HepG2 (cell line): ENCODE measurements around the gene DNPH1. TPM values are rescaled to one million over a fixed set of nuclear protein-coding genes. Genes with fewer than 3 reads are reported as not detected.

ENCODE experiments used
- ELF3 ChIP-seq: IDR thresholded peaks from 2 replicates; pipeline ENCODE4 v1.6.1; 2016; ENCODE audit warnings: missing genetic modification reagents, missing compliant biosample characterization
- KDM5B ChIP-seq: sonication (generic); formaldehyde crosslinking; IDR thresholded peaks from 2 replicates; pipeline ENCODE4 v1.4.0; 2020; ENCODE audit warnings: missing genetic modification reagents, mild to moderate bottlenecking, borderline replicate concordance
- KDM6A ChIP-seq: IDR thresholded peaks from 2 replicates; pipeline ENCODE4 v1.6.1; 2016; ENCODE audit warnings: low read depth
- NFKB2 ChIP-seq: sonication (generic); formaldehyde crosslinking; IDR thresholded peaks from 2 replicates; pipeline ENCODE4 v1.4.0; 2020; ENCODE audit warnings: missing genetic modification reagents, borderline replicate concordance
- NONO ChIP-seq, 2 experiments: fragments of 450-650 bp in 1 of 2; sonication (generic) in 1 of 2; formaldehyde crosslinking in 1 of 2; IDR thresholded peaks in 1 of 2; conservative IDR thresholded peaks in 1 of 2; 2 replicates each; pipeline versions ENCODE4 v1.6.1 to v1.8.0; 2017 to 2022; ENCODE audit warnings: mild to moderate bottlenecking in 1 of 2, missing genetic modification reagents in 1 of 2, moderate library complexity in 1 of 2
- RERE ChIP-seq: IDR thresholded peaks from 2 replicates; pipeline ENCODE4 v1.6.1; 2016; ENCODE audit warnings: low read depth, missing genetic modification reagents, missing compliant biosample characterization
- SNRNP70 ChIP-seq: fragments of 200-400 bp; formaldehyde crosslinking; IDR thresholded peaks from 2 replicates; pipeline ENCODE4 v1.6.1; 2017; ENCODE audit warnings: mild to moderate bottlenecking, low read depth, low read length, moderate library complexity
- TBP ChIP-seq: sonication (generic); formaldehyde crosslinking; IDR thresholded peaks from 2 replicates; pipeline ENCODE4 v1.5.0; 2020; ENCODE audit warnings: missing genetic modification reagents
- U2AF1 ChIP-seq: fragments of 200-400 bp; formaldehyde crosslinking; optimal IDR thresholded peaks from 2 replicates; pipeline ENCODE3; 2017; ENCODE audit warnings: mild to moderate bottlenecking, low read depth, low read length
- ZBTB42 ChIP-seq: sonication (generic); formaldehyde crosslinking; IDR thresholded peaks from 2 replicates; pipeline ENCODE4 v1.5.0; 2020; ENCODE audit warnings: mild to moderate bottlenecking, missing genetic modification reagents
- ZFP36L1 ChIP-seq: sonication (generic); formaldehyde crosslinking; IDR thresholded peaks from 2 replicates; pipeline ENCODE4 v1.8.0; 2022; ENCODE audit warnings: mild to moderate bottlenecking, missing genetic modification reagents, moderate library complexity
- ZNF407 ChIP-seq: sonication (generic); formaldehyde crosslinking; IDR thresholded peaks from one replicate; pipeline ENCODE4 v1.5.1; 2020; ENCODE audit warnings: mild to moderate bottlenecking, missing genetic modification reagents; ENCODE audit errors: not compliant biosample characterization
- ZNF547 ChIP-seq: sonication (generic); formaldehyde crosslinking; IDR thresholded peaks from 2 replicates; pipeline ENCODE4 v1.5.1; 2020; ENCODE audit warnings: mild to moderate bottlenecking, missing genetic modification reagents
- ZNF709 ChIP-seq: sonication (generic); formaldehyde crosslinking; IDR thresholded peaks from 2 replicates; pipeline ENCODE4 v1.5.0; 2020; ENCODE audit warnings: mild to moderate bottlenecking, missing genetic modification reagents
- ZNF781 ChIP-seq: sonication (generic); formaldehyde crosslinking; IDR thresholded peaks from 2 replicates; pipeline ENCODE4 v1.5.1; 2020; ENCODE audit warnings: borderline replicate concordance, mild to moderate bottlenecking, missing genetic modification reagents; ENCODE audit errors: not compliant biosample characterization
- polyA plus RNA-seq, 8 experiments: library from polyadenylated mRNA; depleted of rRNA in 3 of 8; stranded (reverse) in 7 of 8; unstranded in 1 of 8; fragments of >200 nt; fragmentation: Illumina TruSeq in 4 of 8; extraction: Trizol in 4 of 8; gene quantifications; 2 replicates each; pipeline versions ENCODE4 v1.2.1 to v1.2.3, GENCODE V29; 2011 to 2016; ENCODE audit warnings: low read depth in 4 of 8, missing spikeins in 1 of 8, mixed read lengths in 1 of 8; ENCODE audit not compliant: insufficient read depth in 1 of 8
- total RNA-seq, 5 experiments: library from RNA; depleted of rRNA; stranded (reverse); fragments of >200 nt; fragmentation: Illumina TruSeq; extraction: Trizol; gene quantifications; 2 replicates each; pipeline ENCODE4 v1.2.3, GENCODE V29; 2016; ENCODE audit warnings: low read depth in 1 of 5

Gene DNPH1
- total and polyA plus RNA-seq, 2 of the 13 experiments (the other 11 are each of a cell fraction or from before 2014, with no cell fraction given): 56.5 to 75.1 TPM

GRCh38 chr6:43257367-43258145 lies 28.3 kb upstream of the DNPH1 start (continued):
- TF ChIP-seq NONO (IDR thresholded peaks at IDR 0.05): no peak
- no peak for TF ChIP-seq NONO (CRISPR knock-in tag; conservative IDR thresholded peaks at IDR 0.05)
- TF ChIP-seq ELF3 (CRISPR knock-in tag): peak; percentile 36; the same call in 1 of the 2 replicates
- TF ChIP-seq SNRNP70: no peak
- peak; percentile 66 for TF ChIP-seq ZNF407 (CRISPR knock-in tag)
- no peak for TF ChIP-seq ZBTB42 (CRISPR knock-in tag)
- no peak for TF ChIP-seq TBP (CRISPR knock-in tag)
- TF ChIP-seq NFKB2 (CRISPR knock-in tag): peak; percentile 34; the same call in 1 of the 2 replicates
- no peak for TF ChIP-seq ZNF781 (CRISPR knock-in tag)
- no peak for TF ChIP-seq KDM6A (CRISPR knock-in tag)
- TF ChIP-seq ZNF547 (CRISPR knock-in tag): 0 out of 2 replicates have a peak, but pooled peaks have one; percentile 59
- TF ChIP-seq ZFP36L1 (CRISPR knock-in tag): no peak
- TF ChIP-seq U2AF1: no peak
- peak; percentile 71; the same call in 1 of the 2 replicates for TF ChIP-seq ZNF709 (CRISPR knock-in tag)
- TF ChIP-seq KDM5B: peak; percentile 40; the same call in 1 of the 2 replicates
- no peak for TF ChIP-seq RERE (CRISPR knock-in tag)
